ENCODE measurements around the gene P2RX7.
A peak's percentile ranks its signal among the peaks of the same experiment; 100 is the strongest.
"Not testable (repeated sequence)": the region's sequence is repeated elsewhere in the genome, so short reads cannot be mapped to it uniquely, and the experiment has no call there.

The P2RX7 gene

DNA sequence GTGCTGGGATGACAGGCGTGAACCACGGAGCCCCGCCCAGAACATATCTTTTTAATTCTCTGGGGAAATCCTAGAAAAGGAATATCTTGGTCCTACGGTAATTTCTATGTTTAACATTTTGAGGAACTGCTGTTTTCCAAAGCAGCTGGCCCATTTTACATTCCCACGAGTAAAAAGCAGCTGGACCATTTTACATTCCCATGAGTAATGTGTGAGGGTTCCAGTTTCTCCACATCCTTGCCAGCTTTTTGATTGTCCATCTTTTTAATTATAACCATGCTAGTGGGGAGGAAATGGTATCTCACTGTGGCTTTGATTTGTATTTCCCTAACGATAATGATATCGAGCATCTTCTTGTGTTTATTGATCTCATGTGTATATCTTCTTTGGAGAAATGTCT lies 72.8 kb downstream of the P2RX7 start:
- DNase-seq (ENCODE audit: low read depth in 2 of 2): no peak

- DNase-seq (ENCODE audit: low read depth in 2 of 2): not testable (repeated sequence)
Observed at GRCh38 chr12:121208571-121208970, 75.9 kb downstream of the P2RX7 start.

DNA sequence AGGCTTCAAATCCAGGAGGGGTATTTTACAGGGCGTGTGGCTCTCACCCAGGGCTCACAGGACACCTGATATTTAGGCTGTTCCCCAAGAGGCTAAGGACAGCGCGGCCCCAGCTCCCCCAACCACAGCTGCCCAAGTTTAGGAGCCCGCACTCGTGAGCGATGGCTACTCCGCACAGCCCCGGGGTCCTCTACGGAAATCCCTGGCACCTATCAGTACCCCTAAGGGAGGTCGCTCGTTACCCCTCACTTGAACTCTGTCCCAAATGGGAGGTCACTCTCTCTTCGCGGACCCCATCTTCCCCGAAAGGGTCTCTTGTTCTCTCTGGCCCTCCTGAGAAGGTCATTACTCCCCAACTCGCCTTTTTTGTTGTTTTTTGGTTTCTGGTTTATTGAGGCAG lies 76.5 kb downstream of the P2RX7 start:
- DNase-seq (ENCODE audit: low read depth in 2 of 2): no peak

DNA sequence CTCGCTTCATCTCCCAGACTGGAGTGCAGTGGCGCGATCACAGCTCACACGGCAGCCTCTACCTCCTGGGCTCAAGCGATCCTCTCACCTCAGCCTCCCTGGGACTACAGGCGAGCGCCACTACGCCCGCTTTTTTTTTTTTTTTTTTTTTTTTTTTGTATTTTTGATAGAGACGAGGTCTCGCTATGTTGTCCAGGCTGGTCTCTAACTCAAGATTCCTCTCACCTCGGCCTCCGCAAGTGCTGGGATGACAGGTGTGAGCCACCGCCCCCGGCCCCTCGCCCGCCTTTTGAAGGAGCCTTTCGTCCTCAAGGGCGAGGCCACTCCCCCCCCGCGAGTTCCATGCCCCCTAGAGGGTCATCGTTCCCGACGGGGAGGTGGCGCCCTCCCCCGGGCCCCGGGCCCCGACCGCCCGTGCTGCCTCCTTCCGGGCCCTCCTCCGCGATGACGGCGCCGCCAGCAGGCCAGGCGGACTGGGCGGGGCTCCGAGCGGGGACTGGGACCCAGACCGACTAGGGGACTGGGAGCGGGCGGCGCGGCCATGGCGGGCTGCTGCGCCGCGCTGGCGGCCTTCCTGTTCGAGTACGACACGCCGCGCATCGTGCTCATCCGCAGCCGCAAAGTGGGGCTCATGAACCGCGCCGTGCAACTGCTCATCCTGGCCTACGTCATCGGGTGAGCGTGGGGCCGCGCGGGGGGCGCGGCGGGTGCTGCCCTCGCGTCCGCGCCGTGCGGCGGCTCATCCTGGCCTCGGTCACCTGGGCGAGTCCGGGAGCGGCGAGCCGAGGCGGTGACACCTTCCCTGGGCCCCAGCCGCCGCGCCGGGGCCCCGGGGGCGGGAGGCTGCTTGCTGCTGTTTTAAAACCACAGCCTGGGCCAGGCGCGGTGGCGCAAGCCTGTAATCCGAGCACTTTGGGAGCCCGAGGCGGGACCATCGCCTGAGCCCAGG lies 77.2 kb downstream of the P2RX7 start, which contains the start of gene P2RX4:
P2RX4 (plus strand) TSS at position 506 of the 949 bp plus-strand sequence; CDS start at position 542, 36 bp downstream.
- DNase-seq (ENCODE audit: low read depth in 2 of 2): peak; percentile 66 to 69

GRCh38 chr12:121212875-121213274 lies 80.2 kb downstream of the P2RX7 start:
- no peak for DNase-seq (ENCODE audit: low read depth in 2 of 2)

DNA sequence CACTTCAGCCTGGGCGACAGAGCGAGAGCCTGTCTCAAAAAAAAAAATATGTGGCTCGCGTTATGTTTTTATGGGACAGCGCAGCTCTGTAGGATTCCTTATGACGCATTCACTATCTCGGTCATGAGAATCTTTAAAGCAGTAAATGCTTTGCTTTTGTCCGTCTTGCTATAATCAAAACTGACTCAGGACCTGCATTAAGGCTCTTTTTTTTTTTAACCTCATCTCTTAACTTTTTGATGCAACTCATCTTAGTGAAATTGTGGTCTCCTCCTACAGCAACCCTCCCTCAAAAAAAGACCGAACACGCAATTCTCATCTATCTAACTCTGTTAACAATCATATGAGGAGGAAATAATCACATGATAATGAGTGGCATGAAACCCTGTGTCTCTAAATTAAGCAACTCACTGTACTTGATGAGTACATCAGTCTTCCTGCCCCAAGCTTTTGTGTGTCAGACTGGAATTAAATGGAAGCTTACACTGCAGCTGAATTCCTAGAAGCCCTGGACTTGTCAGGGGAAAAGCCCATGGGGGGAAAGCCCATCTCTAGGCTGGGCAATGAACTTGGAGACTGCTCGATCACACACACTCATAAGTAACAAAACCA lies 81.6 kb downstream of the P2RX7 start:
- DNase-seq (ENCODE audit: low read depth in 2 of 2): no peak

GRCh38 chr12:121214855-121215745 lies 82.4 kb downstream of the P2RX7 start:
- DNase-seq (ENCODE audit: low read depth in 2 of 2): no peak

DNA sequence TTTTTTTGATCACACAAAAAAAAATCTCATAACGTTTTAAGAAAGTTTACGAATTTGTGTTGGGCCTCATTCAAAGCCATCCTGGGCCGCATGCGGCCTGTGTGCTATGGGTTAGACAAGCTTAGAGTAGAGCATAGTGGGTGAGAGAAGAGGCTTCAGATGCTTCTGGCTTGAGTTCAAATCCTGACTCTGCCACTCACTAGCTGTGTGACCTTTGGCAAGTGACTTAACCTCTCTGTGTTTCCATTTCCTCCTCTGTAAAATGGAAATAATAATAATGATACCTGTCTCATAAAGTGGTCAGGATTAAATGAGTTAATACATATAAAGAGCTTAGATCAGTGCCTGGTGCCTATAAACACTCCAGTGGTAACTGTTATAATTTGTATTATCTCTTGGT lies 83.4 kb downstream of the P2RX7 start:
- no peak for DNase-seq (ENCODE audit: low read depth in 2 of 2)

GRCh38 chr12:121217063-121217462 lies 84.4 kb downstream of the P2RX7 start:
- no peak for DNase-seq (ENCODE audit: low read depth in 2 of 2)

- DNase-seq (ENCODE audit: low read depth in 2 of 2): no peak
Observed at GRCh38 chr12:121217761-121218160, 85.1 kb downstream of the P2RX7 start.

GRCh38 chr12:121218588-121219352 lies 86.1 kb downstream of the P2RX7 start:
- DNase-seq (ENCODE audit: low read depth in 2 of 2): no peak

DNA sequence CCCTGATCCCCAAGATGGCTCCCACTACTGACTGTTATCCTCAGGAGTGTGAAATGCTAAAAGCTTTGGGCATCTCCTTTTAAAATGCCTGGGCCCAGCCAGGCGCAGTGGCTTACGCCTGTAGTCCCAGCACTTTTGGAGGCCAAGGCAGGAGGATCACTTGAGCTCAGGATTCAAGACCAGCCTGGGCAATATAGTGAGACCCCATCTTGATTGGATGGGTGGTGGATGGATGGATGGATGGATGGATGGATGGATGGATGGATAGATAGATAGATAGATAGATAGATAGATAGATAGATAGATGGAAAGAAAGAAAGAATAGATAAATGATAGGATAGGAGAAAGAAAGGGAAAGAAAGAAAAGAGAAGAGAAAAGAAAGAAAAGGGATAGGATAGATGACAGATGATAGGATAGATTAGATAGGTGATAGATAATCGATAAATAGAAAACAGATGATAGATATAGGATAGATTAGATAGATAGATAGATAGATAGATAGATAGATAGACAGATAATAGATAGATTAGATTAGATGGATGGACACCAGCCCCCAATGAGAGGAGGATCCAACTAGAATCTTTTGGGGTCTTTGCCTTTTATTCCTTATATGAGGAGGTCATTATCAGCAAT lies 86.8 kb downstream of the P2RX7 start:
- DNase-seq (ENCODE audit: low read depth in 2 of 2): no peak

DNA sequence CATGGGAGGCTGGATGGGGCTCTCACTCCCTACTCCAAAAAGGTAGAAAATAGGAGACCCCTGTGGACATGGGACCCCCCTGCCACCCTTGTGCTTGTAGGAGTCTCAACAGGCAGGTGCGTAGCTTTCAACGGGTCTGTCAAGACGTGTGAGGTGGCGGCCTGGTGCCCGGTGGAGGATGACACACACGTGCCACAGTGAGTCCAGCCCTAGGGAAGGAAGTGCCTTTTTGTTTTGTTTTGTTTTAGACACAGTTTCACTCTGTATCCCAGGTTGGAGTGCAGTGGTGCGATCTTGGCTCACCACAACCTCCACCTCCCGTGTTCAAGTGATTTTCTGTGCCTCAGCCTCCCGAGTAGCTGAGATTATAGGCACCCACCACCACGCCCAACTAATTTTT lies 90.2 kb downstream of the P2RX7 start:
- DNase-seq (ENCODE audit: low read depth in 2 of 2): no peak

DNA sequence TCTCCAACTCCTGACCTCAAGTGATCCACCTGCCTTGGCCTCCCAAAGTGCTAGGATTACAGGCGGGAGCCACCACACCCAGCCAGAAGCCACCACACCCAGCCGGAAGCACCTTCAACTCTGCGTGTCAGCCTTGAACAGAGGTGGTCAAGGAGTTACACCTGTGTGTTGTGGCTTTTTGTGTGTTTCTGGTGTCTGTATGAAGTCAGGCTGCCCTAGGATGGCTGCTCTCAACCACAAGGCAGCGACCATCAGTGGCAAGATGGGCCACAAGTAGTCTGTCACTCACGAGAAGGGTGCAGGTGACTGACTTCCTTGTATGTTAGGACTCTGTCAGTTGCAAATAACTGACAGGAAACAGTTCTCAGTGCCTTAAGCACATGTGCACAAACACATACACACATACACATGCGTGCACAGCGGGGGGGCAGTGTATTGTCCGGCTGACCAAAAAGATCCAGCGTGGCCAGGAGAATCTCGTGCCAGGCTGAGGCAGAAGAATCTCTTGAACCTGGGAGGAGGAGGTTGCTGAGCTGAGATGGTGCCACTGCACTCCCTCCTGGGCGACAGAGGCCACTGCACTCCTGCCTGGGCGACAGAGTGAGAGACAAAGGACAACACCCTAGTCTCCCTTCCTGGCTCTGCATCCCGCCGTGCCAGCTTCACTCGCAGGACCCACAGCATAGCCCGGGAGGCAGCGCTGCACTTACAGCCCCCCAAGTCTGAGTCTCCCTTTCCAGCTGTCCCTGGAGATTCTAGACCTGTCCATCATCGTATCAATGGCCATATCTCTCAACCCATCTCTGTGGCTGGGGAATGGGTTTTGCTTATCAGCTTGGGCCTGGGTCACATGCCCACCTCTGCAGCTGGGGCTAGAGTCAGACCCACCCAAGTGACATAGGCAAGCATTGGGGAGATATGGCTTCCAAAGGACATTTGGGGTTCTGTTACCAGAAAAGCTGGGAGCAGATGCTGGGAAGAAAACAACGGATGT lies 90.9 kb downstream of the P2RX7 start:
- DNase-seq (ENCODE audit: low read depth in 2 of 2): no peak

DNA sequence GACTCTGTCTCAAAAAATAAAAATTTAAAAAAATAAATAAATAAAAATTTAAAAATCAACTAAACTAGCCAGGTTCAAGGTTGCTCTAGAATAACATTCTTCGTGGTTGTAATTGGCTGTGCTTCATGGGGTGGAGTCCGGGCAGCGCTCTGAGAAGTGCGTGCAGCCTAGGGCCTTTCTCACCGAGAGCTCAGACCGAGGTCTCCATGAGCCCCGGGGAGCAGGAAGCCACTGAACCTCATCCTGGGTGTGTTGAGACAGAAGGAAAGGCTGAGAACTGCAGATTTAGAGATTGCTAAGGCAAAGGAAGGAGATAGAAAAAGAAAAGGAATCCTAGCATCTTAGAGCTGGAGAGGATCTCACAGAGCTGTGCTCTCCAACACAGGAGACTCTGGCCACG lies 91.9 kb downstream of the P2RX7 start:
- no peak for DNase-seq (ENCODE audit: low read depth in 2 of 2)

DNA sequence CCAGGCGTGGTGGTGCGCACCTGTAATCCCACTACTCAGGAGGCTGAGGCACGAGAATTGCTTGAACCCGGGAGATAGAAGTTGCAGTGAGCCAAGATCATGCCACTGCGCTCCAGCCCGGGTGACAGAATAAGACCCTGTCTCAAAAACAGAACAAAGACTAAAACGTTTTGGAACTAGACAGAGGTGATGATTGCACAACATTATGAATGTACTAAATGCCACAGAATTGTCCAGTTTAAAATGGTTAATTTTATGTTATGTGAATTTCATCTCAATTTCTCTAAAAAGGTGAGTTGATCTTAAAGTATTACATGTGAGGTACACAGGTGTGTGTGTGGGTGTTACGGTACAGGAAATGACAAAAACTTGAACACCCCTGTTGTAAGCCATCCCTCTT lies 93.7 kb downstream of the P2RX7 start:
- no peak for DNase-seq (ENCODE audit: low read depth in 2 of 2)

DNA sequence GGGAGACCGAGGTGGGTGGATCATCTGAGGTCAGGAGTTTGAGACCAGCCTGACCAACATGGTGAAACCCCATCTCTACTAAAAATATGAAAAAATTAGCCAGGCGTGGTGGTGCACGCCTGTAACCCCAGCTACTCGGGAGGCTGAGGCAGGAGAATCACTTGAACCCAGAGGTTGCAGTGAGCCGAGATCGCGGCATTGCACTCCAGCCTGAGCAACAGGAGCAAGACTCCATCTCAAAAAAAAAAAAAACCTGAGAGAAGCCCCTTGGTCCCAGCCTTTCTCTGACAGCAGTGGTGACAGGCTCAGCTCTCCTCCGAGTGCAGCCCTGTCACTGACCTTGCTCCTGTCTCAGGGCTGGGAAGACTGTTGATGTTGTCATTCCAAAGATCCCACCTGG lies 94.2 kb downstream of the P2RX7 start:
- DNase-seq (ENCODE audit: low read depth in 2 of 2): not testable (repeated sequence)

DNA sequence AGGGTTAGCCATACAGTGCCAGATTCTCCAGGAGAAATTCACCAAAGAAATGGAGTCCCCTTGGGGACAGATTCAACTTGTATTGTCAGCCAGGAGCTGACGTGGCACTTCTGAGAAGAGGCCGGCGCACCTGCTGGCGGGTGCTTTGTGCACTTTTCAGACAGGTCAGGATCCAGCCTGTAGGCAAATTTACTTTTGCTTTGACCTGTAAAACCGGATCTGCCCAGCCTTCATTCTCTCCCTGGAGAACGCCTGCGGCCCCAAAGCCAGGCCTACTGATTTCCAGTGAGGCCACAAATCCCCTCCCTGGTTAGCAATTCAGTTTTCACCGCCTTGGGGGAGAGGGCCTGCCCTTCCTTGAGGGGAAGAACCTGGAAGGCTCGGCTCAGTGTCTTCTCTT lies 94.6 kb downstream of the P2RX7 start:
- no peak for DNase-seq (ENCODE audit: low read depth in 2 of 2)

DNA sequence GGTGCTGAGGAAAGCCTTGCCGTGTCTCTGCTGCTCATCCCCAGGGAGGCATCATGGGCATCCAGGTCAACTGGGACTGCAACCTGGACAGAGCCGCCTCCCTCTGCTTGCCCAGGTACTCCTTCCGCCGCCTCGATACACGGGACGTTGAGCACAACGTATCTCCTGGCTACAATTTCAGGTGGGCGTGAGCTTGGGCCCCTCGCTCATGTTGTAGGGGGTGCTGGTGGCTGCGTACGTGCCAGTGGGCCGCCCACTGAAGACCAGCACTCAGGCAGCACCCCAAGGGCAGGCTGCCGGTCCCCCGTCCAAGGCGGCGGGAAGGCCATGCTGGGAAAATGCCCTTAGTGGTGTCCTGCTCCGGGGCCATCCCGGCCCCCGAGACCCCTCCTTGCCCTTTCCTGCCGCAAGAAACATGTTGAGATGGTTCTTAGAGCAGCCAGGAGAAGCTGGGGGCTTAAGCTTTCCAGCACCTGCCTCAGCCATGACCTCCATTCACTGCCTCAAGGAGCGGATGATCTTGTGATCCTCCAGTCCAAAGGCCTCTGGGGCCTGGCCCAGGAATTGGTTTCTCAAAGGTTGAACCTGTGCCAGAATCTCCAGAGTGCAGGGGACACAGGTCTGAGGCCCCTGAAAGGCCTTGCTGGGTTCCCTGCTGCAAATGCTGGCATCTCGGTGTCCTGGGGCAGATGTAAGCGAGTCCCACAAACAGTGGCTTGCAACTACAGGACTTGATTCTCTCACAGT lies 96.4 kb downstream of the P2RX7 start:
- DNase-seq (ENCODE audit: low read depth in 2 of 2): no peak

Measured in stimulated activated CD4-positive, alpha-beta T cell treated with anti-CD3 and anti-CD28 coated beads, Interleukin-1b, Interleukin-23, amount 100 ng/mL, for 1 hour (primary cell).